HT1080 (cell line): ENCODE data around the gene ADCY2. TPM values are rescaled to one million over a fixed set of nuclear protein-coding genes. Genes with fewer than 3 reads are reported as not detected.
A peak's percentile ranks its signal among the peaks of the same experiment; 100 is the strongest.

ENCODE experiments used
- DNase-seq: peaks from one replicate; pipeline ENCODE4 v3.0.0-alpha.2; 2015; ENCODE audit warnings: low read depth
- total RNA-seq: library from RNA; depleted of rRNA; stranded (reverse); fragments of >200 nt; shearing (Covaris generic); gene quantifications from 2 replicates; pipeline ENCODE4 v1.2.3, GENCODE V29; 2014

Gene ADCY2
- total RNA-seq, 1 experiment from 2014 or later, result 0.35 TPM

DNA sequence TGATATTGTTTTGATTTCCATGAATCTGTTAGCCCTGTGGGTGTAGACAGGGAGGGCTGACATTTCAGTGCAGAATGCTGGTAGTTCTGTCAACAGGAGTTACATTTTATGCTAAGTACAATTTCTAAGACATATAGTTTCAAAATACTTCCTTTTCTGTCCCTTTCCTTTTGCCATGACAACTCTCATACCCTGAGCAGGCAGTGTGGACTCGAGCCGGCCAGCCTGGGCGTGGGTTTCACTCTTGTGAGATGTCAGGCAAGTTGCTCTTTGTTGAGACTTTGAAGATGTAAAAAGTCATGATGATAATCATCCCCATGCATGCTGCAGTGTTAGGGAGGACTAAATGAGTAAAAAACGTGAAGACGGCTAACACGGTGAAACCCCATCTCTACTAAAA, 257.1 kb downstream of the ADCY2 start:
- no peak for DNase-seq

DNA sequence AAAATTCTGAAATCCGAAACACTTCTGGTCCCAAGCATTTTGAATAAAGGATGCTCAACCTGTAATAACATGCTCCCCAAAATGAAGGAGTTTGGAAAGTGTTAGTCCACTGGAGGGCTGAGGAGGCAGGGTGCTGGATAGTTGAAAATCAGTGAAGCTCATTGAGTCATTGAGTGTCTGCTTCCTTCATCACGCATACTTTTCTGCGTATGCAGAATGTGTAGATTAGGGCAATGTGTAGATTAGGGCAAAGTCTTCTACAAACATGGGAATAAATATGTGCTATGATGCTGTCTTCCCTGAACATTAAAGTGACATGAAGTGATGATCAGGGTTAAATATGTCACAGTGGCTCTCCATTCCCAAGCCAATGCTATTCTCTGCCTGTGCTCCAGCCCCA, 261.2 kb downstream of the ADCY2 start:
- DNase-seq, result no peak

DNA sequence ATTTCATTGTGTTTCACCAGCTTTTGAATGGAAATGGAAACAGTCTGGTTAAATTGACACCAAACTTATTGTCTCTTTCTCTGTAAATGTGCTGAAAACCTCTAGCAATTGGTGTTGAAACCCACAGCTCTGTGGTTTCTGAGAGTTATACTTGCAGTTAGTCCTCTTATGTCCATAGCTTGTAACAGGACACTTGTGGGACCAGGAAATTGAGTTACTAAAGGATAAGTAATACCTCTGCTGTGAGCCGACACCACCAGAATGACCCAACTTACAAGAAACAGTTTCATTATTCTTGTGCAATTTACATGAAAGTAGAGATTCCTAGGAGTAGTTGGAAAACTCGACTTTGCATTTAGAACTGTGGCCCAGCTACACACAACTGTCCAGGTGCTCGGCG, 263.5 kb downstream of the ADCY2 start:
- peak; percentile 24 for DNase-seq

DNA sequence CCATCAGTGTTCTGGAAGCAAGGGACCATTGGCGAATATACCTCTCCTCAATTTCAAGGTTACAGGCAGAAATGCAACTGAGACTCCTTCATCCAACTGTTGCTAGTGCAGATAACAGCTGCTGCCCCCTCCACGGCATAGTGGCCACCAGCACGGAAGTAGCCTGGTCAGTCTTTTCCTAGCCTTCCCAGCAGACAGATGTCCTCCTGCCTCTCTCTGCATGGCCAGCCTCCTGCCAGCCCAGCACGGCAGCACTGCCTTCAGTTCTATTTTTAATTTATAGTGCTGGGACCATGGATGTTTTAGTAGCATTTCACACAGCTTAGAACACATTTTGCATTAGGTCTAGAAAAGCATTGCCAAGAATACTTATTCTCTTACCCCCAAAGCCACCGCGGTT, 266.4 kb downstream of the ADCY2 start:
- DNase-seq, result no peak

DNA sequence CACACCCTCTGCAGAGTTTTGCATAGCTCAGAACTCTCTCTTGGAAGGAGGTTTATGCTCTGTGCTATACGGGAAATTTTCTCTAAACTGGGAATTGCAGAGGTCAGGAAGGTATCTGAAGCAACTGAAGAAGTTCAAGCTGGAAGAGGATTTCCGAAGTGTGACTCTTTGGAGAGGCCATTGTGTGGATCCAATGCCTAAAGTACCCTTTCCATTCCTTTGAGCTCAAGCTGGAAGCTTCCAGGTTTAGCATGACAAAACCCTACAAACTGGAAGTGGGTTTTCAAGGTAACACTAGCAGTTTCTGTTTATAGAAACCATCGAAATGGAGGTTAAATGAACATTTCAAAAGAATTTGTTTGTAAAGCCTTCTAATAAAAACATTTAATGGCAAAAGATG, 267.9 kb downstream of the ADCY2 start:
- no peak for DNase-seq

DNA sequence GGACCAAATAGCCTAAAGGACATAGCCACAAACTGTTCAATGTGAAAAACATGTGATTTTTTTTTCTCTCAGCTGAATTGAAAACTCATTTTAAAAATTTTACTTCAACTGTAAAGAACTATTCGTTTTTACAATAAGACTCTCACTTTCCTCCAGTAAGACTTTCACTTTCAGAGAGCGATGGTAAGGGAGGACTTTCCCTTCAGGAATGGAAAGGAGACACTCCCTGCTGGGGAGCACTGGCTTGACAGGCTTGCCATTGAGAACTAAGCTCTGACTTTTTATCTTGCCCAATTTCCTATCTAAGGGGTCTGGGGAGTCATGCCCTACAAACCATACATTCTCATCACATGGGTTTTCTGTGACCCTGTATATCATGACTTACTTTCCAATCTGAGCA, 268.3 kb downstream of the ADCY2 start:
- DNase-seq, result no peak

DNA sequence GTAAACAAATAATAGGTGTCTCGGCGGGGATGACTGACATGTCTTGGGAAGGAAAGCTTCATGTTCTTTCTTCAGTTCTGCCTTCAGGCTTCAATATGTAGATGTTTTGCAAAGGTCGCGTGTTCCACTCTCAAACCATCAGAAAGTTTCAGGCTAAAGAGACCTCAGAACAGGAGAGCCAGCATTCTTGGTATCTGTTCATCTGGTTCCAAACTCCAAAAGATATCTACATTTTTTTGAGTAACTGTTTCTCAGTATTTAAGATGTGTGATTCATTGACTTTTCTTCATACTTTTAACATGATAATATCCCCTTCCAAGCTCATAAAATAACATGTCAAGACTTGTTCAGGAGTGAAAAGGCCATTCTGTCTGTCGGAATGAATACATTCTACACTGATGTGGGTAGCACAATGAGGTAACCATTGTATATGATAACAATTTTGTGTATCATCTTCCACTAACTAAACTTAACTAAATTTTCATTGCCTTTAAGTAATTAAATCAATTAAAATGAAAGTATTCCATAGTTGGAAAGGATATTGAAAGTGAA, 271.4 kb downstream of the ADCY2 start:
- DNase-seq, result no peak

DNA sequence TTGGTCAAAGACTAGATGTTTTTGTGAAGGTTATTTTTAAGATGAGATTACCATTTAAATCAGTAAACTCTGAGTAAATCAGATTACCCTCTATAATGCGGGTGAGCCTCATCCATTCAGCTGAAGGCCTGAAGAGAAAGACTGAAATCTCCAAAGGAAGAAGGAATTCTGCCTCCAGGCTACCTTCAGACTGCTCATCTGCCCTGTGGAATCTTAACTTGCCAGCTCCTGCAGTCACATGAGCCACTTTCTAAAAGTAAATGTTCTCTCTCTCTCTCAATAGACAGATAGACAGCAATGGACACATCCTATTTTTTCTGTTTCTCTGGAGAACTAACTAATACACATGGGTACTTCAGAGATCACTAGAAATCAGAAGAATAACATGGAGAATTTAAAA, 272.2 kb downstream of the ADCY2 start:
- DNase-seq, result no peak

DNA sequence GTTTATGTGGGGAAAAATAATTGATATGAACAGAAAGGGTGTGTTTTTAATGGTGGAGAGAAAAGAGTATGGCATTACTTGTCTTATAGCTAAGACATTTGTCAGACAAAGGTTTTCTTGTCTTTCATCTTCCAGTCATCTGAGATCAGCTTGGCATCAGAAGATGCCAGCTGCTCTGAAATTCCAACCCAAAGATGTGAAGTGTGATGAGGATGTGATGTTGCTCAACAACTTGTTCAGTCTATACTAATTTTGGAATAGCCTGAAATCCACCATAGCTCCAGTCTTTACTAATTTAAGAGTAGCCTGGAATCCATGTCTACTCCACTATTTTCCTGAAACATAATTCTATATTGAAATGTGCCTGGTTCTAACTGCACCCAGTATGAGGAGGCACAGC, 272.7 kb downstream of the ADCY2 start:
- DNase-seq, result no peak

DNA sequence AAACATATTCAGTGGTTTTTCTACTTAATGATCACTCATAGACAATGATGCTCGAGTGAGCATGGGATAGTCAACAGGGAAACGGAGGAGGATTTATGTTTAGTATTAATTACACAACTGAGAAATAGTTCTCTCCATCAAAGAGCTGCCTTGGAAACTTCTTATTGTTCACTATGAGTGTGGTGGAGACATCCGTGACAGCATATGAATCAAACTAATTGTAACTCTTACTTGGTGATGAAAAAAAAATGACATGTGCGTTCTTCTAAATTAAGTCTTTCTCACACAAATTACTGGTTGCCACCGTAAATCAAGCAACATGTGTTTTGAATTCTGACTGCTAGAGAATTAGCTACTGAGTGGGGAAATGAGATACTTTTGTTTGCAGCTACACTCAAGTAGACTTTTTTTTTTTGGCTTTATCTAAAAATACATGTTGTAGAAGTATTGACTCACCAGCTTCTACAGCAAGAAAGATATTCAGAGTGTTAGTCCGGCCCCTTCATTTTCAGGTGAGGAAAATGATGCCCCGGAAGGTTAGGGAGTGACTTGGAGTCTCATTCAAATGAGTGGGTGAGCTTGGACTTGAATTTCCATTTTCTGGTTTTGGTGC, 275.5 kb downstream of the ADCY2 start:
- DNase-seq, result no peak

DNA sequence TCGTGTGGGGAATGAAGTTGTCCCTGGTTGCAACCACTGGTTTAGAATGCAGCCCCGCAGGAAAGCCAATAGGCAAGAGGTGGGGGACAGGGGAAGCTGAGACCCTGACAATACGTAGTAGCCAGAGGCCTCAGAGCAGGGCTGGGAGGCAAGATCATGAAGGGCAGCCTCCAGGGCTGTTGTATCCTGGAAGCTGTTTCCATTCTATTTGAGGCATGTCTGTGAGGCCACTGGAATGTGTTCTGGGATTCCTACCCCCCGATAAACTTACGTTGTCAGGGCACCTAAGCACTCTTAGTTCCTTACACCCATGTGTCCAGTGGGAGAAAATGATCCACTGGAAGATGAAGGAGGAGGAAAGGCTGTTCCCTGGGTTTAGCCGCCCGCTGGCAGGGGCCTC, 277.7 kb downstream of the ADCY2 start:
- DNase-seq, result no peak

DNA sequence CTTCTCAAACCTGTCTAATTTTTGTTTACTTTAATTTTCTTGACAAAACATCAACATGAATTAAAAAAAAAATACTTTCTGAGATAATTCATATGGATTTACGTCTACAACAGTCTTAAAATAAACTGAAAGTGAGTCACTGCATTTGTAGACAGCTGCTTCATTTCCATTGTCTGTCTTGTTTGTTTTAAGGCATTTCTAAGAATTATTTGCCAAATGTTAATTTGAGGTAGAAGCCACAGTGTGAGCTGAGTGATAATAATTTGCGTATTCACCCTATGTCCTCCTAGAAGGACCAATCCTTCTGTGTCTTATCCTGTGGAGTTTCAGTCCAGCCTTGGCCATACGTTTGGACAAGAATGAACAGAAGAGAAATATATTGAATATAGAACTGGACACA, 280.5 kb downstream of the ADCY2 start:
- no peak for DNase-seq

DNA sequence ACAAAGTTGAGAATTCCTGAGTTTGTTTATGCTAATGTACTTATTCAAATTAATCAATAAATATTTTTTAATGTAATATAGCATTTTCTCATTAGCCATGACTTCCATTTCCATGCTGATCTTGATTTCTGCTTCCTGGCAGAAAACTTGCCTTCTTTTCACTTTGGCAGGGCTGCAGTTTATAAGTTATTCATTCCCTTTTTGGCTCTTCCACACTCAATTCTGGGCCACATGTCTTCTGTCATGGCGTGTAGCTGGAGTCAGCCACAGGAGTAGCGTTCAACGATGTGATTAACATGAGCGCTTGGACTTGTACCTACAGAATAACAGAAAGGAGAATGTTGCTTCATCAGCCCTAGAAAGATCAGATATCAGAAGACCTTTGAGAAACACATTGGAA, 282.1 kb downstream of the ADCY2 start:
- DNase-seq, result no peak

DNA sequence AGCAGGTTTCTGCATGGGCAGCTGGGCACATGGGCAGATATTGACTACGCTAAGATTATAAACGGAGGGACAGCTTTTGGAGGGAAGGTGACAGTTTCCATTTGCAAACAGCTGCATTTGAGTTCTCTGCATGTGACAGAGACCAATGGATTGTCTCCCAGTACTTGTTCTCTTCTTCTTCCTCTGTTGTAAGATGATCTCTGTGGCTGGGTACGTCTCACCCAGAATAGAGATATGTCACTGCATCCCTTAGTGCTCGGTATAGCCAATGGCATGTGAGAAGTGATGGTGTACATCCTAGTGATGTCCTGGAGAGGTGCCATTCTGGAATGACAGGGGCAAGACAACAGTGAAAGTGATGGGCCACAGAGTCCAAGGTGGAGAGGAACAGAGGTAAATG, 283.7 kb downstream of the ADCY2 start:
- no peak for DNase-seq

DNA sequence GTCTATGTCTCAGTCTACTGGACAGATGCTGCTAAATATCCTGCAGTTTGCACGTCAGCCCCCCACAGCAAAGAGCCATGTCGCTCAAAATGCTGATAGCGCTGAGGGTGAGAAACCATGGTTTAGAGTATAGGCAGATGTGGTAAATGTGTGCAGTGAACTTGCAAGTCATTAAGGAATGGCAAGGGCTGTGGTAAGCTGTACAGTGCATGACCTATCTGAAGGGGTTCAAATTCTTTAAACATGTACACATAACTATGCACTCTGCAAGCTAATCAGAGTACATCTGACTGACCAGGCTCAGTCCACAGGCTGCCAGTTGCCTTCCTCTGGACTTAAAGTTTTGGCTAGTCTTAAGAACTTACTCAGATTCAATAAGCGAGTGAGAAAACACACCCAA, 284.3 kb downstream of the ADCY2 start:
- DNase-seq, result no peak

DNA sequence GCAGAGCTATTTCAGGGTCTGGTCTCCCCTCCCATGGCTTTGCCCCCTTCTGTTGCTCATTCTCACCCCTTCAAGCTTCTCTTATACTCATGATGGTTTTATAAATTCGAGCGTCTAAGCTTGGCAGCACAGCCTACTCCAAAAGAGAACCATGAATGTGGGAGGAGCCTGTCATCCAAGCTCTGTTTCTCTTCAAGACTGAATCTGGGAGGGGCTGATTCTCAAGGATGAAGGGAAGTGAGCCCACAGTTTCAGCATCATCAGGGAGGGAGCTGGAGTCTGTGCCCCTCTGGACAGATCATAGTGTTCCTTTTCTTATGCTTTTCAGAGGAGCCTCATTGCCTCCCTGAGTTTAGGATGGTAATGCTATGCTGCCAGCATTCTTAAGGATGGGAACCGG, 286.4 kb downstream of the ADCY2 start:
- DNase-seq, result no peak

DNA sequence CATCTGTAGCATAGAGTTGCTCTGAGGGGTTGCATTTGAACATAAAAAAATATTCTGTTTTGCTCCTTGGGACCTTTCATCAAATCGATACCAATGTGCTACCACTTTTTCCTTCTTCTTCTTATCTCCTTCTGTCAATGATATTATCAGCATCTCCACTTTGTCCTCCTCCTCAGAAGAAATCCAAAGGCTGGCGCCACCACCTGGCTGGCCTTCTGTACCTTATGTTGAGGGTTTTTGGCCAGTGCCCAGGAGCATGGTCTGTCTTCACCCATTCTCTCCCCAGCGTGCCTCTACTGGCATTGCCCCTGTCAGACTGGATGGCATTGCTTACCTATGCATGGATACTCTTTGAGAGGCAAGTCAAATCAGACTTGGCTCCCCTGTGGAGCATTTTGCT, 287.8 kb downstream of the ADCY2 start:
- DNase-seq, result no peak

DNA sequence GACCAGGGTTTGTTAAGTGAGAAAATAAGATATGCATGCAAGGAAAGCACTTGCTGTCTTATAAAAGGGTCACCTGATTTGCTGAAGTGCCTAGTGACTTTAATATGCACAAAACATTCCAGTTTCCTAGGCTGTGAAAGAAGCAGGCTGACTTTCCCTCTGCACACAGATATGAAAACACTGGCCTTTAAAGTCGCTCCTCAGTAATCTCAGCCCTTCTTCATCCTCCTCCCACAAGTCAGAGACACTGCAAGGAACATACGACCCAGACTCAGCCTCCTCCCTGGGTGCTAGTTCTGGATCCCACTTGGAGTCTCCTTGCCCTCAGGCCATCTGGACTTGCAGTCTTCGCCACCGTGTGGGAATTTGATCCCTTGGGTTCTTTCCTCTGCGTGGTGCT, 288.9 kb downstream of the ADCY2 start:
- no peak for DNase-seq

DNA sequence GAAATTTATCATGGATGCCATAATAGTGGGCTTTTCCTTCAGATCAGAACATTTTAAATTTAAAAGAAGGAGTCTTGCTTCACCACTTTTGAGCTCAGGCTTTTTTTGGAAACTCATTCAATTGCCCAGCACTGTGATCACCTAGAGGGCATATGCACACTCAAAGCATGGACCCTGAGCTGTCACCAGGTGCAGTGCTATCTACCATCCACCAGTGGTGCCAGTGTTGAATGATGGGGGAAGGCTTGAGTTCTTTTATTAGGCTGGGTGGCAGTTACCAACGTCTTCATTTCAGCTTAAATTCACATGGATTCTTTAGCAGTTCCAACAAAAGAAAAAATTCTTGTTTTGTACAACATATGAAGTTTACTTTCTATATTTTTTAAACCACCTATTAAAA, 290.9 kb downstream of the ADCY2 start:
- no peak for DNase-seq

DNA sequence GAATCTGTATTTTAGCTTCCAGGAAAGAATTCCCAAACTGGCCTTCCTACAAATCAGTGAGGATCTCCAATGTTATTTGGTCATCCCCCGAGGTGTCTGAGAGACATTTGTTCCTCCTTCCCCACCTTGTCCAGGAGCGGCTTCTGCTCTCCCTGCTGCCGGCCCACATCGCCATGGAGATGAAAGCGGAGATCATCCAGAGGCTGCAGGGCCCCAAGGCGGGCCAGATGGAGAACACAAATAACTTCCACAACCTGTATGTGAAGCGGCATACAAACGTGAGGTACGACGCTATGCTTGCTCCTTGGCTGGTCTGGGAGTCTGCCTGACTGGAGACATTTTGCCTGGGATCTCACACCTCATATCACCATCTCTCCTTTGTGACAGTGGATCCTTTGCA, 294.6 kb downstream of the ADCY2 start:
- no peak for DNase-seq

DNA sequence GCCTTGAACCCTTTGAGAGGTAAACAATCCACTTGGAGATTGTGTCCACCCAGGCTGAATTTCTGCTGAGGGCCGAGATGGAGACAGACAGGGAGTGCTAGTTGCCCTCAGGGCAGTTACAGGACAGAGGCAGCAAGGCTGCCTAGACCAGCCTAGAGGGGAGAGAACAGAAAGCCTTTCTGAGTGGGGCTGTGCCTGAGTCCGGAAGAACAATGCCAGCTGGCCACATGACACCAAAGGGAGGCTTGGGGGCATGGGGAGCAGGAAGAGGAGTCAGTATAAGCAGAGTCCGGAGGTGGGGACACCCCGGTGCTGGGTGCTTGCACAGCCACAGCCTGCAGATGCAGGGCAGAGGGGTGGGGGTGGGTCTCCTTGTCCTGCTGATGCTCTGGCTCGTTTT, 309.3 kb downstream of the ADCY2 start:
- DNase-seq, result no peak

DNA sequence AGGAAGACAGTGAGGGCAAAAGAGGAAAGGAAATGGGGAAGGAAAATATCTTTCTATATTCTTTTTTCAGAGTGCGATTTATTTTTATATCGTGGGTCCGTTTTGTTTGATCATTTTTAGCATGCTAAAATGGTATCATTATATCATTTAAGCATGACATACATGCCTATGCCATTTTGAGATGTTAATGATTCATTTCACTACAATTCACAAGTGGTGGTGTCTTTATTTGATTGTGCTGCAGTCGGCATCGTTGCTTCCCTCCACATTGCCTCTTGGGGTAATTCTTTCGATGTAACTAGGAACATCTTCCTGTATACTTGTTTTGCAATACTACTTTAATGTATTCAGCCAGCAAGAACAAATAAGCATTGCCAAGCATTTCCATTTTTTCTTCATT, 309.8 kb downstream of the ADCY2 start:
- DNase-seq, result no peak

DNA sequence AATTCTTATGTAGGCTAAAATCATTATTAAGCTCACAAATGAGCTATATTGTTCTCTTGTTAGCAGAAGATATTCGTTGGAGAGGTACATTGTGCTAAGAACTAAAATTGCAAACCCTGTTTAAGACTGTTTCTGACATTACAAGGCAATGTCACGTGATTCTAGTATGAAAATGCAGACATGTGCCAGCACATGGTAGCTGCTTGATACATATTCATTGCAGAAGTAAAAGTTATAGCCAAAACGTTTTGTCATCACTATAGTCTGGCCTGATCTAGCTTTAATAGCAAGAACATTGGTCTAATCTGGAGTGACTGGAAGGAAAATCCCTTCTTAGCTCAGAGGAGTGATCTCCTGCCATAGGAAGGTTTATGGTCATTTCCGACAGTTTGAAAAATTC, 310.3 kb downstream of the ADCY2 start:
- no peak for DNase-seq

DNA sequence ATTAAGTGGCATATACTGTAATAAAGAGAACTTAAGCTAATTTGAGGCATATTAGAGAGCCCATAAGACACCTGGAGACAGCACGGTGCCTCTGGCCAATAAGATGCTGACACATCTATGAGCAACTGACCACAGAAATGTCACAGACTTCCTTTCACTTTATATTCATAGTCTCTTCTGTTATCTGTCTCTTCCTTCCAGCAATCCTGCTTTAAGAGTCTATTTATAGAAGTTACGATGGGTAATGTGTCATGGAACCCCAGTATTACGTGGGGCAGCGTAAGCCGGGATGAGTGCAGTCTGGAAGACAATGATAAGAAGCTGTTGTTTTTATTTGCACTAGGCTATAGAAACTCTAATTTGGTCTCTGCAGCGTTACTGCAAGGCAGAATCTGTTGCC, 318.2 kb downstream of the ADCY2 start:
- peak; percentile 77 for DNase-seq
